GM12874 (cell line): ENCODE measurements around the gene KCNK7.
A peak's percentile ranks its signal among the peaks of the same experiment; 100 is the strongest.

Experiments
- CTCF ChIP-seq: IDR thresholded peaks from 2 replicates; pipeline ENCODE4 v1.5.1; 2011; ENCODE audit warnings: low read depth, mild to moderate bottlenecking, control low read depth, low read length, moderate library complexity; ENCODE audit not compliant: insufficient read depth

KCNK7 gene

GRCh38 chr11:65576232-65576866 is 19.3 kb downstream of the KCNK7 start:
- no peak for TF ChIP-seq CTCF

GRCh38 chr11:65575568-65576231 is 19.9 kb downstream of the KCNK7 start, which contains the start of gene EHBP1L1:
EHBP1L1 (plus strand) TSS chr11:65576053; CDS start chr11:65576303, 250 bp downstream.
- no peak for TF ChIP-seq CTCF

- no peak for TF ChIP-seq CTCF
Measured at GRCh38 chr11:65574811-65575567, 20.6 kb downstream of the KCNK7 start.

GRCh38 chr11:65574109-65574810 is 21.3 kb downstream of the KCNK7 start:
- peak; percentile 84 for TF ChIP-seq CTCF

GRCh38 chr11:65573391-65574079 is 22.1 kb downstream of the KCNK7 start:
- TF ChIP-seq CTCF: no peak

- no peak for TF ChIP-seq CTCF
Measured at GRCh38 chr11:65572356-65573051, 23.1 kb downstream of the KCNK7 start, which contains the start of gene FAM89B. FAM89B (plus strand) TSS chr11:65572538; CDS start chr11:65572670, 132 bp downstream.
